ENCODE data around the gene SIX2.
A peak's percentile ranks its signal among the peaks of the same experiment; 100 is the strongest.

SIX2 gene

DNA sequence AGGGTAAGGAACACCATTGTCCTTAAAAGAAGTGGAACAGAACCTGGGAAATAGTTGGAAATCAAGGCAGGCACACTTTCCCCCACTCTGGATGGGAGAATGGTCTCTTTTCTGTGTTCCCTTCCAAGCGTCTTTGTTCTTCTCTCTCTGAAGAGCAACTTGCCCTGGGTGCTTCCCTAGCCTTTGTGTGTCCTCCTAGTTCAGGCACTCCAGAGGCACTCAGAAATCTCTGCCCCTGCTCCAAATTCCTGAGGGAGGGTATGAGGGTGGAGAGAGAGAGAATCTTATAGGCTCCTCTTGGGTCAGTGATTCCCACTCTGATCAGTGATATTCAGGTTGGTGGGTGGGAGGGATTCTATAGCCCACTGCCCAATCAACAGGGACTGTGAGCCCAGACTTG lies 8.8 kb upstream of the SIX2 start:
- no peak for DNase-seq

- no peak for DNase-seq
These were observed 5.6 kb upstream of the SIX2 start for GRCh38 chr2:45014831-45015230.

GRCh38 chr2:45014016-45014702 lies 4.9 kb upstream of the SIX2 start:
- peak; percentile 55 for DNase-seq

GRCh38 chr2:45013229-45014015 lies 4.2 kb upstream of the SIX2 start:
- DNase-seq: no peak

DNA sequence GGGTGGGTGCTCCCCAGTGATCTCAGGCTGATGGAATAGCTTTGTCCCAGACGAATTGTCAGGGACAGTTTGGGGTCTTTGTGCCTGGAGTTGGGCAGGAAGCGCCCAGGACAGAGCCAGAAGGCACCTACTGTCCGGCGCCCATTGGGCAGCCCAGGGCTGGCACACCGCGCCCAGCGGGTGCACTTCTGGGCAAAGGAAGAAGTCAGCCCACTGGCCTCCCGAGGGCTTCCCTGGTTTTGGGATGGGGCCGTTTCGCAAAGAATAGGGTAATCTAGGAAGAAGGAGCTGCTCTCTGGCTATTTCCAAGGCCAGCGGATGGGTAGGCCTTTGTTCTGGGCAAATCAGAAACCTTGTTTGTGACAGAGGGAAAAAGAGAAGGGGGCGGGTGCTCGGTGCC lies 3.5 kb upstream of the SIX2 start:
- no peak for DNase-seq

- DNase-seq: no peak
These were observed 2.7 kb upstream of the SIX2 start for GRCh38 chr2:45011621-45012602.

GRCh38 chr2:45011121-45011520 lies 1.9 kb upstream of the SIX2 start:
- DNase-seq: no peak

- DNase-seq: no peak
These were observed 1.4 kb upstream of the SIX2 start for GRCh38 chr2:45010702-45011012.

- no peak for DNase-seq
These were observed 863 bp upstream of the SIX2 start for GRCh38 chr2:45009928-45010701.

DNA sequence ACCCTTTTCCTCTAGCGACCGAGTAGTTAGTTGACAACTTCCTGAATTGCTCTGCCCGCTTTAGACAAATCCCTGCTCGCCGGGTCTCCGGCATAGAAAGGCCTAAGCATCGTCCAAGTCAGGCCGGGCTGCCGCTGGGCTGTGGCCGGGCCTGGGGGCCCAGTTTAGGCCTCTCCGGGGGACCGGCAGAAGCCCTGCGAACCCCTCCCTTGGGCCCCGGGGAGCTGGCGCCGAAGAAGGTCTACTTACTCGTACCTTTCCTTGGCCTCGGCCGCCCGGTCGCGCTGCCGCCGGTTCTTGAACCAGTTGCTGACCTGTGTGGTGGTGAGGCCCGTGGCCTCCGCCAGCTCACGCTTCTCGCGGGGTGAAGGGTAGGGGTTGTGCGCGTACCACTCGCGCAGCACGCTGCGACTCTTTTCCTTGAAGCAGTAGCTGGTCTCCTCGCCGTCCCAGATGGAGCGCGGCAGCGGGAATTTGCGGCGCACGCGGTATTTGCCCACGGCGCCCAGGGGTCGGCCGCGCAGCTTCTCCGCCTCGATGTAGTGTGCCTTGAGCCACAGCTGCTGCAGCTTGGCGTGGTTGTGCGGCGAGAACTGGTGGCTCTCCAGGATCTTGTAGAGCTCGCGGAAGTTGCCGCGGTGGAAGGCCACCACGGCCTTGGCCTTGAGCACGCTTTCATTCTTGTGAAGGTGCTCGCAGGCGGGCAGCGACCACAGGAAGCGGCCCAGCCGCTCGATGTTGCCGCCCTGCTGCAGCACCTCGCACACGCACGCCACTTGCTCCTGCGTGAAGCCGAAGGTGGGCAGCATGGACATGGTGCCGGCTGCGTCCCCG lies 739 bp downstream of the SIX2 start:
- peak; percentile 42 for DNase-seq

- DNase-seq: no peak
These were observed 1.3 kb downstream of the SIX2 start for GRCh38 chr2:45007961-45008295.

- DNase-seq: no peak
These were observed 2.3 kb downstream of the SIX2 start for GRCh38 chr2:45006942-45007287.

DNA sequence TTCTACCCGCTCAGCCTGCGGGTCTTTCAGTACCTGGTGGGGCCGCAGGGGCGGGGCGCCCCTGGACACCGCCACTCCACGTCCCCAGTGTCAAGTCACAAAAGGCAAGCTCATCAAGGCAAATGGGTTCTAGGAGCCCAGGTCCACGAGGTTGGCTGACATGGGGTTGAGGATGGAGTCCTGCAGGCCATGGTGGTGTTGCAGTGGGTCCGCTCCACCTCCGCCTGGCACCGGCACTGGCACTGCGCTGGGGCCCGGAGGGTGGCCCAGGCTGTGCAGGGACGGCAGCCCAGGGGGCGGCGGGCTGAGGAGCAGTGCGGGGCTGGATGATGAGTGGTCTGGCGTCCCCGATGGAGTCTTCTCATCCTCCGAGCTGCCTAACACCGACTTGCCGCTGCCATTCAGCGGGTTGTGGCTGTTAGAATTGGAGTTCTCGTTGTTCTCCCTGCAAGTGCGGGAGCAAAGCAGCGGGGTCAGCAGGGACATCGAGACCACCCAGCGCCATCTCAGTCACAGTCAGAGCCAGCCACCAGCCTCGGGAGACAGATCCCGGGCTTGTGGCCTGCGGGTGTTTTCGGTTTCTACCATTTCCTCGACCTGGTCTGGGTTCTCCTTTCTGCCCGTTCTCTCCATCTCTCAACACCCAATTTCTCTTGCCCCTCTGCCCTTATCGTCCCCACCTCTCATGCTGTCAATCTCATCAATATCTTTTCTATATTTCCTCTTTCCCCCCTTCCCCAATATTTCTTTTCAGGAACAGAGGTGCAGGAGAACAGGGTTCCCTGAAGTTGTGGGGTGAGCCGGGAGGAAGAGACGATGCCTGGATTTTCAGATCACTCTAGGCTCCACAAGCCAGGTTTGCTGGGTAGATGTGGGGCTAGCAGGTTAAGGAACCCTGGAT lies 3.0 kb downstream of the SIX2 start:
- no peak for DNase-seq

DNA sequence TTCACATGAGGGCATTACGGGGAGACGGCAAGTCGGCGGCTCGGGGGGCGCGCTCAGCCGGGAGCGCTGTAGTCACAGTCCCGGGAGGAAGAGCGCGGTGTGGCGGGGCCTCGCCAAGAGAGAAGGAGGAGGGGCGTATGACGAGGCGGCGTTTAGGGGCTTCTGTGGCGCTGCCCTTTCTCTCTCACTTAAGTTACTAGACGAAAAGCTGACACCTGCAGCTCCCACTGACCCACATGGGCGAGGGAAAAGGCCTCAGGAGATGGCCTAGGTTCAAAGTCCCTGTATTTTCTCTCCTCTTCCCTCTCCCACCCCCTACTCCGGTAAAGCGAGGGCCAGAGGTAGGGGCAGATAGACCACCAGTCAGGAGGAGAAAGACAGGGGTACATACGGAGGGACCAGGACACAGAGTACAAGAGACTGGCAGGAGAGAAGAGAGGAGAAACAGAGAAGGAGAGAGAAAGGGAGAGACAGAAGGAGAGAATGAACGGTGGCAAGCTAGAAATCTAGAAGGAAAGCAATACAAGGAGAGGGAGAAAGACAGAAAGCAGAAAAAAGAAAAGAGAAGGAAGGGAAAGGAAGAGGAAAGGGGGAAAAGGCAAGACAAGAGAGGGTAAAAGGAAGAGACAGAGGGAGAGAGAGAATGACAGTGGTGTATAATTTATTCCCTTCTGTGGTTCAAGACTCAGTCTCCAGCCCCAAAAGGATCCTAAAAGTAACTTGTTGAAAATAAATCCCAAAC lies 3.8 kb downstream of the SIX2 start:
- DNase-seq: no peak

DNA sequence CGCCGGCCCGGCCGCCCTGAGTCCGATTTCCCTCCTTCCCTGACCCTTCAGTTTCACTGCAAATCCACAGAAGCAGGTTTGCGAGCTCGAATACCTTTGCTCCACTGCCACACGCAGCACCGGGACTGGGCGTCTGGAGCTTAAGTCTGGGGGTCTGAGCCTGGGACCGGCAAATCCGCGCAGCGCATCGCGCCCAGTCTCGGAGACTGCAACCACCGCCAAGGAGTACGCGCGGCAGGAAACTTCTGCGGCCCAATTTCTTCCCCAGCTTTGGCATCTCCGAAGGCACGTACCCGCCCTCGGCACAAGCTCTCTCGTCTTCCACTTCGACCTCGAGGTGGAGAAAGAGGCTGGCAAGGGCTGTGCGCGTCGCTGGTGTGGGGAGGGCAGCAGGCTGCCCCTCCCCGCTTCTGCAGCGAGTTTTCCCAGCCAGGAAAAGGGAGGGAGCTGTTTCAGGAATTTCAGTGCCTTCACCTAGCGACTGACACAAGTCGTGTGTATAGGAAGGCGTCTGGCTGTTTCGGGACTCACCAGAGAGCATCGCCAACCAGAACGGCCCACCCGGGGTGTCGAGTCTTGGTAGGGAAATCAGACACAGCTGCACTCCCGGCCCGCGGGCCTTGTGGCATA lies 4.6 kb downstream of the SIX2 start:
- no peak for DNase-seq

DNA sequence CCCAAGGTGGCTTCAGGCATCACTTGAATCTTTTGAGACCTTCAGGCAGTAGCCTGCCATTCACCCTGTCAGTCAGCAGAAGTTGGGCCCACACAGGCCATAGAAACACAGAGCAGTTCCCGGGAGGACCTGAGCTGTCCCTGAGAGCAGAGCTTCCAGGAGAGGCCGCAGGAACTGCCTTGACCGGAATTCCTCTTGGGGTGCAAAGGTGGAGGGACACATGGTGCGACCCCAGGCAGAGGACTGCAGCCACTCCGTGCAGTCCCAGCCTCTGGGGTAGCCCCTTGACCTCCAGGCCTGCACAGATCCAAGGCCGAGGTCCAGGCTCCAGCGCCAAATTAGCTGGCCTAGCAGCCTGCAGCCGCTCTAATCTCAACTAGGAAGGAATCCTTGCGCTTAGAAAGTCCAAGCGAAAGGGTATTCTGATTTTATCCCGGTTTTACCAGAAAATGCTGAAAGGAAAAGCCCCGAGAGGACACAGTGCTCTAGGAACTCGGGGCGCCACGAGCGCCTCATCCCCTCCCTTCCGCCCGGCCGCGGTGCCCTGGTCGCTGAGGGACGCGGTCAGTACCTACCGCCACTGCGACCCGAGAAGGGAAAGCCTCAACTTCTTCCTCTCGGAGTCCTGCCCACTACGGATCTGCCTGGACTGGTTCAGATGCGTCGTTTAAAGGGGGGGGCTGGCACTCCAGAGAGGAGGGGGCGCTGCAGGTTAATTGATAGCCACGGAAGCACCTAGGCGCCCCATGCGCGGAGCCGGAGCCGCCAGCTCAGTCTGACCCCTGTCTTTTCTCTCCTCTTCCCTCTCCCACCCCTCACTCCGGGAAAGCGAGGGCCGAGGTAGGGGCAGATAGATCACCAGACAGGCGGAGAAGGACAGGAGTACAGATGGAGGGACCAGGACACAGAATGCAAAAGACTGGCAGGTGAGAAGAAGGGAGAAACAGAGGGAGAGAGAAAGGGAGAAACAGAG lies 5.4 kb downstream of the SIX2 start:
- no peak for DNase-seq

GRCh38 chr2:45002686-45003085 lies 6.6 kb downstream of the SIX2 start:
- DNase-seq: no peak

DNA sequence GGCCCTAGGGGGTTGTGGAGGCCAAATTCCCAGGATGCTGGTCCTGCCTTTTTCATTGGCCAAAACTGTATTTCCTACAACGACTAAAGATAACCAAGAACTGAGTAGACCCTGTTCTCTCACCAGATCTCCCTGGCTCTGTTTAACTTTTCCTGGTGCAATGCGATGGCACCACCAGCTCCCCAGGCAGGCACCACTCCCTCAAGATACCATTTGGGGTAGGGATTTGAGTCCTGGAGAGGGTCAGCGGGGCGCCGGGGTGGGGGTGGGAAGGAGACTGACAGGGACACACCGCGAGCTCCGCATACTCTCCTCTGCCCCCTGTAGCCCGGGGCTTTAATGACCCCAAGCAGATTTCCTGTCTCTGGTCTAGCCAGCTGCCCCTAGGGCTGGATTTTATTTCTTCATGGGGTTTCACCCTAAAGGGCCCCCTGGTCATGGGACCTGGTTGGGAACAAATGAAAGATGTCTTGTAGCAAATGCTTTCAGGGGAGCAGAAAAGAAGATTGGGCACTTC lies 7.3 kb downstream of the SIX2 start:
- DNase-seq: no peak
